Trophoblast cell (in vitro differentiated cells and primary cell): ENCODE data around the gene ABCC10.

Experiments used
- DNase-seq, 2 donors: peaks; one replicate each; pipeline ENCODE4 v3.0.0-alpha.2; 2016
- H2AFZ ChIP-seq: 2 replicates; pipeline ENCODE4 v1.6.1; 2013; ENCODE audit warnings: low read length, moderate library complexity, mild to moderate bottlenecking; ENCODE audit not compliant: insufficient read depth, poor library complexity
- H2AK5ac ChIP-seq: 2 replicates; pipeline ENCODE4 v1.6.1; 2013; ENCODE audit warnings: mild to moderate bottlenecking, low read length
- H2BK120ac ChIP-seq: 2 replicates; pipeline ENCODE4 v1.6.1; 2013; ENCODE audit warnings: low read length, mild to moderate bottlenecking, moderate library complexity; ENCODE audit not compliant: insufficient read depth, poor library complexity
- H2BK12ac ChIP-seq: 2 replicates; pipeline ENCODE4 v1.6.1; 2013; ENCODE audit warnings: mild to moderate bottlenecking, low read length, moderate library complexity
- H2BK5ac ChIP-seq: 2 replicates; pipeline ENCODE4 v1.6.1; 2013; ENCODE audit warnings: low read length, low read depth, moderate library complexity, mild to moderate bottlenecking; ENCODE audit not compliant: poor library complexity
- H3K14ac ChIP-seq: 2 replicates; pipeline ENCODE4 v1.6.1; 2013; ENCODE audit warnings: mild to moderate bottlenecking, low read length
- H3K18ac ChIP-seq: 2 replicates; pipeline ENCODE4 v1.6.1; 2013; ENCODE audit warnings: mild to moderate bottlenecking, low read length
- H3K23ac ChIP-seq: 2 replicates; pipeline ENCODE4 v1.6.1; 2013; ENCODE audit warnings: low read length
- H3K27ac ChIP-seq: 2 replicates; pipeline ENCODE4 v1.5.1; 2013; ENCODE audit warnings: low read depth, mild to moderate bottlenecking, inconsistent platforms, low read length, moderate library complexity
- H3K27me3 ChIP-seq: 2 replicates; pipeline ENCODE4 v1.6.1; 2013; ENCODE audit warnings: inconsistent platforms, mild to moderate bottlenecking, low read length, moderate library complexity; ENCODE audit not compliant: insufficient read depth
- H3K36me3 ChIP-seq, 2 experiments: 1 replicate in 1 of 2; 2 replicates in 1 of 2; pipeline ENCODE4 v1.6.1; 2013; ENCODE audit warnings: low read length in 2 of 2, mild to moderate bottlenecking in 2 of 2, moderate library complexity in 1 of 2; ENCODE audit not compliant: insufficient read depth in 2 of 2, control insufficient read depth in 1 of 2
- H3K4ac ChIP-seq: 2 replicates; pipeline ENCODE4 v1.6.1; 2013; ENCODE audit warnings: low read depth, mild to moderate bottlenecking, low read length, moderate library complexity
- H3K4me1 ChIP-seq, 2 experiments: 1 replicate in 1 of 2; 2 replicates in 1 of 2; pipeline ENCODE4 v1.6.1; 2013; ENCODE audit warnings: low read length in 2 of 2, mild to moderate bottlenecking in 2 of 2, moderate library complexity in 1 of 2; ENCODE audit not compliant: insufficient read depth in 2 of 2, control insufficient read depth in 1 of 2
- H3K4me2 ChIP-seq: 2 replicates; pipeline ENCODE4 v1.6.1; 2013; ENCODE audit warnings: inconsistent platforms, mild to moderate bottlenecking, low read length, moderate library complexity
- H3K4me3 ChIP-seq: 2 replicates; pipeline ENCODE4 v1.5.1; 2013; ENCODE audit warnings: mild to moderate bottlenecking, low read depth, low read length, inconsistent platforms
- H3K79me1 ChIP-seq: one replicate; pipeline ENCODE4 v1.6.1; 2013; ENCODE audit warnings: low read length
- H3K79me2 ChIP-seq: 2 replicates; pipeline ENCODE4 v1.6.1; 2013; ENCODE audit warnings: low read length, mild to moderate bottlenecking; ENCODE audit not compliant: control insufficient read depth, insufficient read depth, poor library complexity
- H3K9ac ChIP-seq: 2 replicates; pipeline ENCODE4 v1.6.1; 2013; ENCODE audit warnings: mild to moderate bottlenecking, low read length
- H3K9me3 ChIP-seq: 2 replicates; pipeline ENCODE4 v1.6.1; 2013; ENCODE audit warnings: low read depth, mild to moderate bottlenecking, control low read depth, inconsistent platforms, low read length; ENCODE audit not compliant: insufficient read depth
- H4K12ac ChIP-seq: 2 replicates; pipeline ENCODE4 v1.6.1; 2013; ENCODE audit warnings: low read depth, mild to moderate bottlenecking, low read length, moderate library complexity
- H4K8ac ChIP-seq: 2 replicates; pipeline ENCODE4 v1.6.1; 2013; ENCODE audit warnings: low read depth, mild to moderate bottlenecking, low read length, moderate library complexity
- H4K91ac ChIP-seq: one replicate; pipeline ENCODE4 v1.6.1; 2013; ENCODE audit warnings: low read depth, mild to moderate bottlenecking, low read length, moderate library complexity
- WGBS: extraction: QIAGEN DNeasy Blood & Tissue Kit; methylation state at CpG from one replicate; pipeline ENCODE4 v1.1.7; 2013; ENCODE audit warnings: missing lambda C conversion rate; ENCODE audit not compliant: insufficient read length, insufficient coverage; ENCODE audit errors: extremely low coverage; 5-methylcytosine and 5-hydroxymethylcytosine counted together

Gene ABCC10

DNA sequence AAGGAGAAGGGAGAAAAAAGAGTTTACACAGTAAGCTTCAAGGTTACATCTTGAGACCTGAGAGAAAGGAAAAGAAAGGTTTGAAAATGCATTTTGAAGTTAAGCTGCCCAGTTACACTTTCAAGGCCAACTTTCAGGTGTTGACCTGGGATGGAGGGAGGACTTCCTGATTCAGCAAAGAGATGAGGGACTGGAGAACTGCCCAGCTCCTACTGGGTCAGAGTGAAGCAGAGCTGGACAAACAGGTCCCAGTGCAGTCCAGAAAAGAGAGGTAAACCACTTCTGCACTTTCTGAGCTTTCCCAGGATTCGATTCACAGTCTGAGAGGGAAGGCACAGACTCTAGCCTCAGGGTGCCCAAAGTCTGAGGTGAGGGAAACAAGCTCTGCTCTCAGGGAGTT is 44.1 kb downstream of the ABCC10 start:
- H4K12ac ChIP-seq = no peak overlapping the region
- no CpG with 5 or more reads among the region's 1 CpG for WGBS
- no peak overlapping the region for H3K27ac ChIP-seq
- no peak overlapping the region for H2BK120ac ChIP-seq
- no peaks in the 10 kb centered on the region for H3K9me3 ChIP-seq
- no peak overlapping the region for H3K18ac ChIP-seq
- no peak overlapping the region for H3K4me3 ChIP-seq
- H3K79me2 ChIP-seq = no peaks in the 10 kb centered on the region
- H2BK12ac ChIP-seq = no peak overlapping the region
- no peak overlapping the region for H4K8ac ChIP-seq
- peak; percentile 58 to 71 for DNase-seq
- no peak overlapping the region for H2BK5ac ChIP-seq
- peaks cover 5 to 10% of the 10 kb centered on the region in 2 experiments for H3K4me1 ChIP-seq
- no peak overlapping the region for H3K23ac ChIP-seq
- H2AFZ ChIP-seq = no peak overlapping the region
- no peak overlapping the region for H3K14ac ChIP-seq
- H4K91ac ChIP-seq = no peak overlapping the region
- H3K36me3 ChIP-seq = no peaks in the 10 kb centered on the region
- no peak overlapping the region for H3K9ac ChIP-seq
- no peaks in the 10 kb centered on the region for H3K79me1 ChIP-seq
- H3K4ac ChIP-seq = no peak overlapping the region
- no peak overlapping the region for H3K4me2 ChIP-seq
- no peaks in the 10 kb centered on the region for H3K27me3 ChIP-seq
- no peak overlapping the region for H2AK5ac ChIP-seq

DNA sequence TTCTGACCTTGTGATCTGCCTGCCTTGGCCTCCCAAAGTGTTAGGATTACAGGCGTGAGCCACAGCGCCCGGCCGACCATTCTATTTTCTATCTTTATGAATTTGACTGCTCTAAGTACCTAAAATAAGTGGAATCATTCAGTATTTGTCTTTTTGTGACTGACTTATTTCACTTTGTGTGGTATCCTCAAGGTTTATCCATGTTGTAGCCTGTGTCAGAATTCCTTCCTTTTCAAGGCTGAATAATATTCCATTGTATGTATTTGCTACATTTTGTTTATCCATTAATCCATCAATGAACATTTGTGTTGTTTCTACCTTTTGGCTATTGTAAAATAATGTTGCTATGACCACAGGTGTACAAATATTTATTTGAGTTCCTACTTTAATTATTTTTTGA is 45.2 kb downstream of the ABCC10 start:
- H3K23ac ChIP-seq = no peak overlapping the region
- H2BK5ac ChIP-seq = no peak overlapping the region
- no peak overlapping the region for H3K4me2 ChIP-seq
- no peak overlapping the region for H3K9ac ChIP-seq
- DNase-seq = no peak
- no peak overlapping the region for H4K12ac ChIP-seq
- H3K4ac ChIP-seq = no peak overlapping the region
- H2BK120ac ChIP-seq = no peak overlapping the region
- no CpG with 5 or more reads among the region's 4 CpGs for WGBS
- H2BK12ac ChIP-seq = no peak overlapping the region
- no peak overlapping the region for H4K91ac ChIP-seq
- no peak overlapping the region for H3K27ac ChIP-seq
- no peak overlapping the region for H3K4me3 ChIP-seq
- no peaks in the 10 kb centered on the region for H3K27me3 ChIP-seq
- no peak overlapping the region for H3K18ac ChIP-seq
- H3K14ac ChIP-seq = no peak overlapping the region
- no peak overlapping the region for H2AFZ ChIP-seq
- H3K4me1 ChIP-seq = peaks cover 8 to 10% of the 10 kb centered on the region in 2 experiments
- no peaks in the 10 kb centered on the region for H3K79me2 ChIP-seq
- H3K9me3 ChIP-seq = no peaks in the 10 kb centered on the region
- H4K8ac ChIP-seq = no peak overlapping the region
- no peaks in the 10 kb centered on the region for H3K79me1 ChIP-seq
- no peaks in the 10 kb centered on the region for H3K36me3 ChIP-seq
- no peak overlapping the region for H2AK5ac ChIP-seq

DNA sequence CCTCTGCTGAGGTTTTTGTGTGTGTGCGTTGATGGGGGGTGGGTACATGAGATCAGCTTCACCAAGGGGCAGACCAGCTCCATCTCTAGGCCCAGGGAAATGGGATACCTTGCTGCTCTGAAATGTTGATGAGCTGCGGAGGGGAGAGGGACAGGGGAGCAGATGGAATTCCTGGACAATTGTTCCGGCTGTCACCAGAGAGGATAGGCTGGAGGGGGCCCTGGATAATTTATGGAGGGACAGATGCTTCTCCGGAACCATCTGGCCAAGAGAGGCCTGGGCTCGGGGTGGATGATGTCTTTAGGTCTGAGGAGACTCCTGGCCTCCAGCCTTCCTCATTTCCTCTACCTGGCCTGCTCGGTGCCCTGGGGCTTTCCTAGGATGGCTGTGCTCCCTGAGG is 48.2 kb downstream of the ABCC10 start:
- Histone ChIP-seq H3K4me1 (peaks cover 6 to 10% of the 10 kb centered on the region in 2 experiments), H3K79me1 (no peaks in the 10 kb centered on the region), H2BK12ac (no peak overlapping the region), H3K23ac (no peak overlapping the region), H4K12ac (no peak overlapping the region), H3K4ac (no peak overlapping the region), H3K18ac (no peak overlapping the region), H3K4me2 (no peak overlapping the region), H3K27ac (no peak overlapping the region), H2AFZ (no peak overlapping the region), H3K9me3 (no peaks in the 10 kb centered on the region), H3K4me3 (no peak overlapping the region), H3K14ac (no peak overlapping the region), H3K9ac (no peak overlapping the region), H3K36me3 (no peaks in the 10 kb centered on the region), H4K91ac (no peak overlapping the region), H2BK5ac (no peak overlapping the region), H3K79me2 (peaks cover 1% of the 10 kb centered on the region), H2AK5ac (no peak overlapping the region), H3K27me3 (no peaks in the 10 kb centered on the region), H4K8ac (no peak overlapping the region), H2BK120ac (no peak overlapping the region)
- DNase-seq = no peak
- WGBS = no CpG with 5 or more reads among the region's 6 CpGs

GRCh38 chr6:43476746-43477145 is 49.4 kb downstream of the ABCC10 start:
- WGBS = no CpG with 5 or more reads among the region's 2 CpGs
- Histone ChIP-seq H4K91ac (peak overlapping the region; percentile 44), H4K8ac (peak overlapping the region; percentile 77), H3K79me2 (peaks cover 1% of the 10 kb centered on the region), H3K9ac (no peak overlapping the region), H3K4me3 (no peak overlapping the region), H2AFZ (peak overlapping the region; percentile 79), H2AK5ac (no peak overlapping the region), H3K23ac (no peak overlapping the region), H3K4me1 (peaks cover 6 to 8% of the 10 kb centered on the region in 2 experiments), H3K27me3 (no peaks in the 10 kb centered on the region), H3K36me3 (no peaks in the 10 kb centered on the region), H3K9me3 (no peaks in the 10 kb centered on the region), H3K27ac (no peak overlapping the region), H3K14ac (no peak overlapping the region), H3K4me2 (peak overlapping the region; percentile 92), H3K18ac (no peak overlapping the region), H3K79me1 (no peaks in the 10 kb centered on the region), H4K12ac (peak overlapping the region; percentile 55), H2BK120ac (no peak overlapping the region), H2BK5ac (no peak overlapping the region), H2BK12ac (no peak overlapping the region), H3K4ac (no peak overlapping the region)
- no peak for DNase-seq
